ENCODE results near the gene ZC3H7B.

Gene ZC3H7B

DNA sequence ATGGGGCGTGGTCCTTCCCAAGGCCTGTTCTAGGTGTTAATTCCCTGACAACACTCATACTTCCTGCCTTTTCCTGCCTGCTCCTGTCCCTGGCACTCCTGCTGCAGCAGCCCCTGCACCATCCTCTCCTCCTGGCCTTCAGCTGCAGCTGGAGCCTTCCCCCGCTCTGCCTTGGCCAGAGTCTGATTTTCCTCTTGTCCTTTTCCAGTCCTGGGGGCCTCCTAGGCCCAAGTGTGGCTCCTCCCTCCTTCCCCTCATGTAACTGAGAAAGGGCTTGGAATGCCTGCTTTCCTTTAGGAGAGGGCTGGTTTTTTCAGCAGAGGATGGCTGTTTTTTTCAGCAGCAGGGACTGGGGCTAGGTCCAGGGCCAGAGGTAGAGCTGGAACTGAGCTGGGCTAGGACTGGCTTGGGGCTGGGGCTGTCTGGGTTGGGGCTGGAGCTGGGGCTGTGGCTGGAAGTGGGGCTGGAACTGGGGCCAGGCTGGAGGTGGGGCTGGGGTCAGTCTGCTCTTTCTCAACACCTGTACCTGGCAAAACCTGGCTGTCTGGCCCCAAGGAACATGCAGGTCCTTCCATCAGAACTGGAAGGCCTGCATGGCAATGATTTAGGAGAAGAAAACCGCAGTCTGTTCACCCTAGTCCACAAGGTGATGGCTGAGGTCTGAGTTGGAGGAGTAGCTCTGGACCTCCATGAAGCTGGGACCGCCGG lies 23.6 kb downstream of the ZC3H7B start:
- no peak overlapping the region for H3K4me3 ChIP-seq (ENCODE audit: low read length)
- TF ChIP-seq, protein P1, sequence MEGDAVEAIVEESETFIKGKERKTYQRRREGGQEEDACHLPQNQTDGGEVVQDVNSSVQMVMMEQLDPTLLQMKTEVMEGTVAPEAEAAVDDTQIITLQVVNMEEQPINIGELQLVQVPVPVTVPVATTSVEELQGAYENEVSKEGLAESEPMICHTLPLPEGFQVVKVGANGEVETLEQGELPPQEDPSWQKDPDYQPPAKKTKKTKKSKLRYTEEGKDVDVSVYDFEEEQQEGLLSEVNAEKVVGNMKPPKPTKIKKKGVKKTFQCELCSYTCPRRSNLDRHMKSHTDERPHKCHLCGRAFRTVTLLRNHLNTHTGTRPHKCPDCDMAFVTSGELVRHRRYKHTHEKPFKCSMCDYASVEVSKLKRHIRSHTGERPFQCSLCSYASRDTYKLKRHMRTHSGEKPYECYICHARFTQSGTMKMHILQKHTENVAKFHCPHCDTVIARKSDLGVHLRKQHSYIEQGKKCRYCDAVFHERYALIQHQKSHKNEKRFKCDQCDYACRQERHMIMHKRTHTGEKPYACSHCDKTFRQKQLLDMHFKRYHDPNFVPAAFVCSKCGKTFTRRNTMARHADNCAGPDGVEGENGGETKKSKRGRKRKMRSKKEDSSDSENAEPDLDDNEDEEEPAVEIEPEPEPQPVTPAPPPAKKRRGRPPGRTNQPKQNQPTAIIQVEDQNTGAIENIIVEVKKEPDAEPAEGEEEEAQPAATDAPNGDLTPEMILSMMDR (conservative IDR thresholded peaks at IDR 0.05; ENCODE audit: low read depth, low read length), result no peak
- no peak for DNase-seq (ENCODE audit: low read depth)

DNA sequence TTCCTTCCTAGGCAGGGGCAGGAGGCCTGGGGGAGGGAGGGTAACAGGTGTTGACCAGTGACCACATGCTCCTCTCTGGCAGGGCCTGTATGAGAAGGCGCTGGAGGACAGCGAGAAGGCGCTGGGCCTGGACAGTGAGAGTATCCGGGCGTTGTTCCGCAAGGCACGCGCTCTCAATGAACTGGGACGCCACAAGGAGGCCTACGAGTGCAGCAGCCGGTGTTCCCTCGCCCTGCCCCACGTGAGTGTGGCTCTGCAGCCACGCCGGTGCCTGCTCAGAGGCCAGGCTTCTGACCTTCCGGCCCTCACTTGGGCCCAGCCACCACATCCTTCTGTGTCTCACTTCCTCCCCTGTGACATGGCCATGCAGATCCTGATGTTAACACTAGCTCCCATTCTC lies 25.8 kb downstream of the ZC3H7B start:
- TF ChIP-seq, protein P1 (conservative IDR thresholded peaks at IDR 0.05; ENCODE audit: low read depth, low read length), result no peak
- no peak overlapping the region for H3K4me3 ChIP-seq (ENCODE audit: low read length)
- DNase-seq (ENCODE audit: low read depth), result no peak

DNA sequence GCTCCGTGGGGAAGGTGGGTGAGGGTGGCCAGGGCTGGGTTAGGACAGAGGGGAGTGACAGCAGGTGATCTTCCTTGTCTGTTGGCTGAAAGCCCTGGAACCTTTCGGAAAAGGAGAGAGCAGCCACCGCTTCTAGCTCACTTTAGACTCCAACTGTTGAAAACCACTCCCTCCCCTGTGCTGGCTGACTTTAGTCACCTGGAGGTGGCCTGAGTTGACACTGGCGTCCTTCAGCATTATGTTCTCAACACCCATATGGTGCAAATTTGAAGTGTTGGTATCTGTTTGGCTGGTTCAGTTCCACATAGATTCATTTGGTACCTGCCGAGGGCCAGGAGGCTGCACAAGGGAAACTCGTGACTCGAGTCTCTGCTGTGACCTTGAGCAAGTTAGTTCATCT lies 28.8 kb downstream of the ZC3H7B start:
- no peak for DNase-seq (ENCODE audit: low read depth)
- TF ChIP-seq, protein P1 (conservative IDR thresholded peaks at IDR 0.05; ENCODE audit: low read depth, low read length), result no peak
- H3K4me3 ChIP-seq (ENCODE audit: low read length), result no peak overlapping the region

DNA sequence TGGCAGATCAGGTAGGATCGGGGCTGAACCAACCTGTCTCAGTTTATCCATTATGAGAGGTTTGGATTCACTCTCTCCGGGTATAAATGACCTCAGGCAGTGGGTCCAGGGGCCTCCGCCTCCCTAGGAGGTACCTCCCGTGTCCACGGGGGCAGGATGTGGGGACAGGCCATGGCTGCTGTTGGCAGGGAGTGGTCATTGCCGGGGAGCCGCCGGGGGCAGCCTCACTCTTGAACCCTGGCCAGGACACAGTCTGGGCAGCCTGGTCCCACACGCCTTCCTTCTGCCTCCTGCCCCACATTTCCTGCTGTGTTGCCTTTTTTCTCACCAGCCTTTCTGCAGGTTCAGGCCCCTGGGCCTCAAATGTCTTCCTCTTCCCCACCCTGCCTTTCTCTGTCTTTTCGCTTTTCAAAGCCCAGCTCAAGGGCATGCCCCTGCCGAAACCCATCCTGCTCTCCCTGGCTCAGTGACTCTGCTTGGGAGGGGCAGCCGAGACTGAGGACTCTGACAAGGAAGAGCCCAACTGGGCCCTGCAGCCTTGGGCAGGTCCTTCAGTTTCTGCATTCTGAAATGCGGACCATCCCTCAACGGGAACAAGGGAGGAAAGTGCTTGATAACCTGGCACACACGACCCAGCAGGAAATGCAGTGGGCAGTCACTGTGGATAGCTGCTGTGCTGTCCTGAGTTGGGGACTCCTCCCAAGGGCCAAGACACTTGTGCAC lies 31.1 kb downstream of the ZC3H7B start:
- TF ChIP-seq, protein P1 (conservative IDR thresholded peaks at IDR 0.05; ENCODE audit: low read depth, low read length), result no peak
- DNase-seq (ENCODE audit: low read depth), result no peak
- no peak overlapping the region for H3K4me3 ChIP-seq (ENCODE audit: low read length)

DNA sequence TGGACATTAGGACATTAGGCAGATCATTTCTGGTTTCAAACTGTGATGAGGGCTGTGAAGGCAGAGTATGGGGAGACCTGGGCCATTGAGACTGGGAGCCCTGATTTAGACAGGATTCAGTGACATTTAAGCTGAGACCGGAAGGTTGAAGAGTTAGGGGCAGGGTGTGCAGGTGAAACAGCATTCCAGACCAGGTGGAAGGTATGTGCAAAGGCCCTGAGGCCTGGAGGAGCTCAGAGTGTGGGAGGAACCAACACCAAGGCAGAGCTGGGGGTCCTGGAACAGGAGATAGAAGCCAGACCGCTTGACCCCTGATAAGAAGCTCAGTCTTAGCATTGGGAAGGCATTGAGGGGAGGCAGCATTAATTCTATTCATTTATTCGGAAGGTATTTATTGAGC lies 32.5 kb downstream of the ZC3H7B start:
- no peak for DNase-seq (ENCODE audit: low read depth)
- TF ChIP-seq, protein P1 (conservative IDR thresholded peaks at IDR 0.05; ENCODE audit: low read depth, low read length), result no peak
- no peak overlapping the region for H3K4me3 ChIP-seq (ENCODE audit: low read length)

DNA sequence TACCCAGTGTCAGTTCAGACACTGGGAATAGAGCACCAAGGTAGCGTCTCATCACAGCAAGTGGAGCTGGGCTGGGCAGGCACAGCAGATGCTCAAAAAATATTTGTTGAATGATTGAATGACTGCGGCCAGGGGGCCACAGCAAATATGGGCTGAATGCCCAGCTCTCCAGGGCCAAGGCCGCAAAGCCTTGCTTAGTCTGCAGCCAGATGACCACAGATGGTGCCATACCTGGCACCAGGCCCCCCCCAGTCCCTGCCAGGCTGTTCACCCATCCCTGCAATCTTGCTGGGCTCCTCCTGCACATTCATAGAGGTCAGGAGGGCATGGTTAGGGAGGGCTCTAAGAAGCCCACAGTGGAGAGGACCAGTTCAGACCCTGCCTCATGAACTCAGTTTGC lies 32.9 kb downstream of the ZC3H7B start:
- TF ChIP-seq, protein P1 (conservative IDR thresholded peaks at IDR 0.05; ENCODE audit: low read depth, low read length), result no peak
- no peak overlapping the region for H3K4me3 ChIP-seq (ENCODE audit: low read length)
- no peak for DNase-seq (ENCODE audit: low read depth)

All from retinal pigment epithelial cell (primary cell).